Panc1 (cell line): ENCODE results near the gene SZT2. TPM values are rescaled to one million over a fixed set of nuclear protein-coding genes. Genes with fewer than 3 reads are reported as not detected.

Source experiments
- ATAC-seq: fragments of 200-7000 bp; cut with Tn5 transposase; 2 replicates; pipeline ENCODE4 v1.9.1; 2020; ENCODE audit warnings: mild to moderate bottlenecking, moderate library complexity
- BruUV-seq: library from RNA; stranded (reverse); fragments of 400-500 nt; replicated peaks from 2 replicates; lab custom pipeline; 2021; lab: Mats Ljungman, UMichigan
- CTCF ChIA-PET: fragments of 300-600 bp; sonication (Branson Sonifier 250); formaldehyde crosslinking; loops from one replicate; lab custom pipeline; 2022; ENCODE audit warnings: antibody characterized with exemption; lab: Charles Lee
- POLR2A ChIA-PET: fragments of 300-600 bp; sonication (Branson Sonifier 250); formaldehyde crosslinking; loops from one replicate; lab custom pipeline; 2022; ENCODE audit warnings: antibody characterized with exemption; lab: Charles Lee
- DNase-seq: peaks from one replicate; pipeline ENCODE4 v3.0.0-alpha.2; 2010; ENCODE audit warnings: low read depth, low spot score
- H3K27ac ChIP-seq: 2 replicates; pipeline ENCODE4 v1.5.1; 2011; ENCODE audit warnings: mild to moderate bottlenecking, low read length, inconsistent platforms
- H3K27me3 ChIP-seq: fragments of 200-500 bp; sonication (Bioruptor generic); 2 replicates; pipeline ENCODE4 v1.6.0; 2014; ENCODE audit warnings: low read length, inconsistent platforms; ENCODE audit not compliant: control insufficient read depth, insufficient read depth
- H3K36me3 ChIP-seq: fragments of 200-500 bp; sonication (Bioruptor generic); 2 replicates; pipeline ENCODE4 v1.5.1; 2014; ENCODE audit warnings: inconsistent platforms, mild to moderate bottlenecking, low read length, moderate library complexity; ENCODE audit not compliant: control insufficient read depth, insufficient read depth
- H3K4me1 ChIP-seq: 2 replicates; pipeline ENCODE4 v1.5.1; 2011; ENCODE audit warnings: inconsistent platforms, mild to moderate bottlenecking, low read length, moderate library complexity; ENCODE audit not compliant: control insufficient read depth, insufficient read depth
- H3K4me3 ChIP-seq, 2 experiments: 2 replicates each; pipeline ENCODE4 v1.5.1; 2011 to 2012; ENCODE audit warnings: low read depth in 2 of 2, low read length in 2 of 2, mild to moderate bottlenecking in 2 of 2, inconsistent platforms in 1 of 2, moderate library complexity in 1 of 2
- H3K9me3 ChIP-seq: fragments of 200-500 bp; sonication (Bioruptor generic); 2 replicates; pipeline ENCODE4 v1.5.1; 2014; ENCODE audit warnings: low read depth, mild to moderate bottlenecking, inconsistent platforms, low read length, moderate library complexity; ENCODE audit not compliant: control insufficient read depth, insufficient read depth
- POLR2AphosphoS5 ChIP-seq: IDR thresholded peaks from 2 replicates; pipeline ENCODE4 v1.6.1; 2012; ENCODE audit warnings: mild to moderate bottlenecking, low read depth, low read length, moderate library complexity
- SIN3A ChIP-seq: IDR thresholded peaks from 2 replicates; pipeline ENCODE4 v1.6.1; 2012; ENCODE audit warnings: low read depth, mild to moderate bottlenecking, low read length, moderate library complexity, borderline replicate concordance; ENCODE audit not compliant: insufficient read depth
- TCF7L2 ChIP-seq: IDR thresholded peaks from 2 replicates; pipeline ENCODE4 v1.6.1; 2011; ENCODE audit warnings: mild to moderate bottlenecking, low read depth, low read length, inconsistent platforms
- in situ Hi-C: cut with HindIII; loops from 2 replicates; pipeline ENCODE4 v1.10.0; 2016; ENCODE audit warnings: low sequenced_read_pairs, low pct_unique_long_range_greater_than_20kb
- intact Hi-C: fragments of 100-400 bp; cut with micrococcal nuclease; formaldehyde crosslinking; loops from one replicate; pipeline ENCODE4 v1.10.0; 2022; ENCODE audit not compliant: unreplicated experiment
- total RNA-seq: library from RNA; stranded (reverse); gene quantifications from one replicate; pipeline ENCODE4 v1.2.1, GENCODE V29; 2021; ENCODE audit not compliant: unreplicated experiment
- TF ChIP-seq, protein P1 (sequence below): fragments of 450-650 bp; IDR thresholded peaks from 2 replicates; pipeline ENCODE4 v1.5.1; 2017; ENCODE audit warnings: mild to moderate bottlenecking
- TF ChIP-seq, protein P2 (sequence below), 2 experiments: IDR thresholded peaks; 2 replicates each; pipeline ENCODE4 v1.6.1; 2011 to 2012; ENCODE audit warnings: low read depth in 2 of 2, control low read depth in 1 of 2, low read length in 1 of 2, mild to moderate bottlenecking in 1 of 2, moderate library complexity in 1 of 2; ENCODE audit not compliant: insufficient read depth in 1 of 2

The SZT2 gene
- total RNA-seq, 1 experiment from 2014 or later: 40.2 TPM

DNA sequence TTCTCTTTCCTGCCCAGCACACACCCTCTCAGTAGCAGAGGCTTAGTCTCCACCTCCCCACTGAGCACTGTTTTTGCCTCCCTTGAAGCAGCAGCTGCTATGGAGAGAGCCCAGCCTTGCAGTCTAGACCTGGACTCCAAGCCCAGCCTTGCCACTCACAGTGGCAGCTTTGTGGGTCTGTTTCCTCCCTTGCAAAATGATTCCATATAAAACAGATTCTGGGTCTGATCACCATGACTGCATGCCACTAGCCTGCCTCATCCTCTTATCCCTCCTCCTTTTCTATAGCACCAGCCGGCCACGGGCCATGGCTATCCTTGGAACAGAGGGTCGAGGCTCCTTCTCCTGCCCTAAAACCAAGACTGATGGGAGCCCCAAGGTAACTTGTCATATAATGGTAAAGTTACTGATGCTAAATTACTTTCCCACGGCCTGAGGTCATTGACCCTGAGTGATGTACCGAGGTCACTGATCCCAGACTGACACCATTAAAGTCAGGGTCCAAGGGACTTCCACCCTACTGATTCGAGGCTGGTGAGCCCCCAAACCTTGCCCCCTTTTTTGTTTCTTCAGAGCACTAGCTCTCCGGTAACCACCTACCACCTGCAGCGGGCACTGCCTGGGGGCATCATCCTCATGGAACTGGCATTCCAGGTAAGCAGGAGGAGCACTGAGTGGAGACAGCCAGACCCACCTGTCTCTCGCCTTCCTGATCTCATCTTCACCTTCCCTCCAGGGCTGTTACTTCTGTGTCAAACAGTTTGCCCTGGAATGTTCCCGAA is 56.1 kb downstream of the SZT2 start:
- no peaks in the 10 kb centered on the region; the same call in none of the 2 replicates for H3K36me3 ChIP-seq
- H3K4me1 ChIP-seq: no peaks in the 10 kb centered on the region
- in situ Hi-C loops (no loop called here), intact Hi-C loops (no loop called here)
- H3K27ac ChIP-seq: no peak overlapping the region
- H3K4me3 ChIP-seq: no peak overlapping the region
- DNase-seq: no peak
- CTCF ChIA-PET: no interaction called here
- no peak for ATAC-seq
- BruUV-seq: no TSS peak
- H3K9me3 ChIP-seq: no peaks in the 10 kb centered on the region
- POLR2A ChIA-PET: no interaction called here
- no peaks in the 10 kb centered on the region for H3K27me3 ChIP-seq
- TF ChIP-seq POLR2AphosphoS5 (no peak), SIN3A (no peak), TCF7L2 (no peak)
- TF ChIP-seq, protein P1, sequence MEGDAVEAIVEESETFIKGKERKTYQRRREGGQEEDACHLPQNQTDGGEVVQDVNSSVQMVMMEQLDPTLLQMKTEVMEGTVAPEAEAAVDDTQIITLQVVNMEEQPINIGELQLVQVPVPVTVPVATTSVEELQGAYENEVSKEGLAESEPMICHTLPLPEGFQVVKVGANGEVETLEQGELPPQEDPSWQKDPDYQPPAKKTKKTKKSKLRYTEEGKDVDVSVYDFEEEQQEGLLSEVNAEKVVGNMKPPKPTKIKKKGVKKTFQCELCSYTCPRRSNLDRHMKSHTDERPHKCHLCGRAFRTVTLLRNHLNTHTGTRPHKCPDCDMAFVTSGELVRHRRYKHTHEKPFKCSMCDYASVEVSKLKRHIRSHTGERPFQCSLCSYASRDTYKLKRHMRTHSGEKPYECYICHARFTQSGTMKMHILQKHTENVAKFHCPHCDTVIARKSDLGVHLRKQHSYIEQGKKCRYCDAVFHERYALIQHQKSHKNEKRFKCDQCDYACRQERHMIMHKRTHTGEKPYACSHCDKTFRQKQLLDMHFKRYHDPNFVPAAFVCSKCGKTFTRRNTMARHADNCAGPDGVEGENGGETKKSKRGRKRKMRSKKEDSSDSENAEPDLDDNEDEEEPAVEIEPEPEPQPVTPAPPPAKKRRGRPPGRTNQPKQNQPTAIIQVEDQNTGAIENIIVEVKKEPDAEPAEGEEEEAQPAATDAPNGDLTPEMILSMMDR: no peak
- TF ChIP-seq, protein P2, sequence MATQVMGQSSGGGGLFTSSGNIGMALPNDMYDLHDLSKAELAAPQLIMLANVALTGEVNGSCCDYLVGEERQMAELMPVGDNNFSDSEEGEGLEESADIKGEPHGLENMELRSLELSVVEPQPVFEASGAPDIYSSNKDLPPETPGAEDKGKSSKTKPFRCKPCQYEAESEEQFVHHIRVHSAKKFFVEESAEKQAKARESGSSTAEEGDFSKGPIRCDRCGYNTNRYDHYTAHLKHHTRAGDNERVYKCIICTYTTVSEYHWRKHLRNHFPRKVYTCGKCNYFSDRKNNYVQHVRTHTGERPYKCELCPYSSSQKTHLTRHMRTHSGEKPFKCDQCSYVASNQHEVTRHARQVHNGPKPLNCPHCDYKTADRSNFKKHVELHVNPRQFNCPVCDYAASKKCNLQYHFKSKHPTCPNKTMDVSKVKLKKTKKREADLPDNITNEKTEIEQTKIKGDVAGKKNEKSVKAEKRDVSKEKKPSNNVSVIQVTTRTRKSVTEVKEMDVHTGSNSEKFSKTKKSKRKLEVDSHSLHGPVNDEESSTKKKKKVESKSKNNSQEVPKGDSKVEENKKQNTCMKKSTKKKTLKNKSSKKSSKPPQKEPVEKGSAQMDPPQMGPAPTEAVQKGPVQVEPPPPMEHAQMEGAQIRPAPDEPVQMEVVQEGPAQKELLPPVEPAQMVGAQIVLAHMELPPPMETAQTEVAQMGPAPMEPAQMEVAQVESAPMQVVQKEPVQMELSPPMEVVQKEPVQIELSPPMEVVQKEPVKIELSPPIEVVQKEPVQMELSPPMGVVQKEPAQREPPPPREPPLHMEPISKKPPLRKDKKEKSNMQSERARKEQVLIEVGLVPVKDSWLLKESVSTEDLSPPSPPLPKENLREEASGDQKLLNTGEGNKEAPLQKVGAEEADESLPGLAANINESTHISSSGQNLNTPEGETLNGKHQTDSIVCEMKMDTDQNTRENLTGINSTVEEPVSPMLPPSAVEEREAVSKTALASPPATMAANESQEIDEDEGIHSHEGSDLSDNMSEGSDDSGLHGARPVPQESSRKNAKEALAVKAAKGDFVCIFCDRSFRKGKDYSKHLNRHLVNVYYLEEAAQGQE (IDR thresholded peaks at IDR 0.05; ENCODE audit: insufficient read depth in 1 of 2, low read depth in 2 of 2, low read length in 1 of 2): no peak

DNA sequence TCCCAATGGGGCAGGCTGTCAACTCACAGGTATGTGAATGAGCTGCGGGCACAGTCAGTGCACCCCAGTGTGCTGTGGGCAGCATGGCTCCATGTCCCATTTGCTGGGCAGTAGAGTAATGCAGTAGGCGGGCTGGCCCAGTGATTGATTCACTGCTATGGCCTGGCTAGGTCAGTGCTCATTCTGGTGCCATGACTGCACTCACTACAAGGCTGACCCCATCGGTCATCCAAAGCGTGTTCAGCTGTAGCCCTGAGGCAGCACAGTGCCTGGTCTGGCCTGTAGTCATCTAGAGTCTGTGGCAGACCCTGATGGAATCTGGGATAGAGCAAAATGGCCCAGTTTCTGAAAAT is 56.7 kb downstream of the SZT2 start:
- intact Hi-C loops (no loop called here), in situ Hi-C loops (no loop called here)
- DNase-seq (no peak), ATAC-seq (no peak)
- H3K4me3 ChIP-seq: no peak overlapping the region
- H3K27ac ChIP-seq: no peak overlapping the region
- TF ChIP-seq TCF7L2 (no peak), SIN3A (no peak), POLR2AphosphoS5 (no peak)
- TF ChIP-seq, protein P2 (IDR thresholded peaks at IDR 0.05; ENCODE audit: insufficient read depth in 1 of 2, low read depth in 2 of 2, low read length in 1 of 2): no peak
- TF ChIP-seq, protein P1: no peak
- no peaks in the 10 kb centered on the region; the same call in none of the 2 replicates for H3K36me3 ChIP-seq
- H3K4me1 ChIP-seq: no peaks in the 10 kb centered on the region
- ChIA-PET CTCF (interaction anchor here (0.6 kb wide), 1 partner anchor 680 kb away, joined by 12 read pairs; no protein-coding TSS in a partner anchor), POLR2A (no interaction called here)
- no TSS peak for BruUV-seq
- no peaks in the 10 kb centered on the region for H3K9me3 ChIP-seq
- no peaks in the 10 kb centered on the region for H3K27me3 ChIP-seq
